GM23338 (cell line): Measurements from ENCODE around the gene ANKRD63. TPM values are rescaled to one million over a fixed set of nuclear protein-coding genes. Genes with fewer than 3 reads are reported as not detected.
A peak's percentile ranks its signal among the peaks of the same experiment; 100 is the strongest.

Experiments
- ATAC-seq: fragments of 200-7000 bp; cut with Tn5 transposase; 3 replicates; pipeline ENCODE4 v1.9.1; 2020
- DNase-seq: peaks from one replicate; pipeline ENCODE4 v3.0.0-alpha.2; 2015; ENCODE audit warnings: low spot score
- H2AFZ ChIP-seq: fragments of 200-600 bp; sonication (generic); 2 replicates; pipeline ENCODE4 v1.8.0; 2016; ENCODE audit warnings: antibody characterized with exemption, mild to moderate bottlenecking, moderate library complexity
- H3F3A ChIP-seq: fragments of 200-600 bp; sonication (generic); replicated peaks from 2 replicates; pipeline ENCODE4 v1.8.0; 2017; ENCODE audit warnings: antibody characterized with exemption, mixed run types, low read depth
- H3K27ac ChIP-seq: fragments of 200-600 bp; sonication (generic); 2 replicates; pipeline ENCODE4 v1.6.1; 2016; ENCODE audit warnings: low read depth
- H3K27me3 ChIP-seq: fragments of 200-600 bp; sonication (generic); 2 replicates; pipeline ENCODE4 v1.8.0; 2016; ENCODE audit warnings: mild to moderate bottlenecking, mixed run types, moderate library complexity; ENCODE audit not compliant: insufficient read depth
- H3K36me3 ChIP-seq: fragments of 200-600 bp; sonication (generic); 2 replicates; pipeline ENCODE4 v1.8.0; 2016; ENCODE audit warnings: mild to moderate bottlenecking; ENCODE audit not compliant: insufficient read depth
- H3K4me1 ChIP-seq: fragments of 200-600 bp; sonication (generic); 2 replicates; pipeline ENCODE4 v1.8.0; 2016; ENCODE audit warnings: mild to moderate bottlenecking, moderate library complexity; ENCODE audit not compliant: insufficient read depth
- H3K4me2 ChIP-seq: fragments of 200-600 bp; sonication (generic); 2 replicates; pipeline ENCODE4 v1.7.1; 2017; ENCODE audit warnings: mixed run types
- H3K4me3 ChIP-seq: fragments of 200-600 bp; sonication (generic); 2 replicates; pipeline ENCODE4 v1.6.1; 2016; ENCODE audit warnings: mixed run types
- H3K79me2 ChIP-seq: fragments of 200-600 bp; sonication (generic); replicated peaks from 2 replicates; pipeline ENCODE4 v1.8.0; 2017; ENCODE audit warnings: mild to moderate bottlenecking; ENCODE audit not compliant: insufficient read depth
- H3K9me2 ChIP-seq: fragments of 200-600 bp; sonication (generic); 2 replicates; pipeline ENCODE4 v1.8.0; 2017; ENCODE audit not compliant: insufficient read depth
- H4K20me1 ChIP-seq: fragments of 200-600 bp; sonication (generic); replicated peaks from 2 replicates; pipeline ENCODE4 v1.8.0; 2017; ENCODE audit warnings: mild to moderate bottlenecking; ENCODE audit not compliant: insufficient read depth
- H3K27ac Mint-ChIP-seq: 2 replicates; pipeline ENCODE4 v1.8.0; 2020; ENCODE audit warnings: inconsistent platforms, mild to moderate bottlenecking, moderate library complexity, mixed read lengths
- H3K27me3 Mint-ChIP-seq: 3 replicates; pipeline ENCODE4 v1.8.0; 2022; ENCODE audit warnings: low read depth, mild to moderate bottlenecking, moderate library complexity, mixed read lengths, inconsistent platforms; ENCODE audit not compliant: insufficient read depth, poor library complexity
- H3K36me3 Mint-ChIP-seq: 3 replicates; pipeline ENCODE4 v1.8.0; 2021; ENCODE audit warnings: low read depth, mild to moderate bottlenecking, inconsistent platforms, moderate library complexity, mixed read lengths
- H3K4me1 Mint-ChIP-seq: 3 replicates; pipeline ENCODE4 v1.8.0; 2020; ENCODE audit warnings: mild to moderate bottlenecking, inconsistent platforms, mixed read lengths
- H3K4me3 Mint-ChIP-seq: 3 replicates; pipeline ENCODE4 v1.8.0; 2021; ENCODE audit warnings: moderate library complexity, mild to moderate bottlenecking, inconsistent platforms, mixed read lengths
- H3K9me3 Mint-ChIP-seq: 3 replicates; pipeline ENCODE4 v1.8.0; 2020; ENCODE audit warnings: moderate library complexity, mild to moderate bottlenecking, inconsistent platforms, mixed read lengths
- EZH2 ChIP-seq: fragments of 200-600 bp; sonication (generic); IDR thresholded peaks from one replicate; pipeline ENCODE4 v1.8.0; 2017; ENCODE audit warnings: antibody characterized with exemption, mild to moderate bottlenecking, low read depth; ENCODE audit not compliant: unreplicated experiment
- EZH2phosphoT487 ChIP-seq: fragments of 200-600 bp; sonication (generic); IDR thresholded peaks from one replicate; pipeline ENCODE4 v1.8.1; 2018; ENCODE audit warnings: antibody characterized with exemption; ENCODE audit not compliant: unreplicated experiment
- JUNB ChIP-seq: IDR thresholded peaks from one replicate; pipeline ENCODE4 v1.6.1; 2016; ENCODE audit warnings: antibody characterized with exemption; ENCODE audit not compliant: unreplicated experiment
- POLR2AphosphoS5 ChIP-seq: IDR thresholded peaks from 2 replicates; pipeline ENCODE4 v1.6.1; 2016; ENCODE audit warnings: antibody characterized with exemption, low read depth
- ZNF114 ChIP-seq: fragments of 250-450 bp; sonication (Bioruptor Pico); IDR thresholded peaks from 2 replicates; pipeline ENCODE4 v1.5.0; 2020; ENCODE audit warnings: mild to moderate bottlenecking, moderate library complexity
- ZNF331 ChIP-seq: fragments of 250-450 bp; sonication (Bioruptor Pico); IDR thresholded peaks from 2 replicates; pipeline ENCODE4 v1.5.0; 2020; ENCODE audit warnings: low read depth, mild to moderate bottlenecking, moderate library complexity
- ZNF462 ChIP-seq: fragments of 250-450 bp; sonication (Bioruptor Pico); IDR thresholded peaks from 2 replicates; pipeline ENCODE4 v1.5.0; 2020; ENCODE audit warnings: mild to moderate bottlenecking, moderate library complexity
- polyA plus RNA-seq: library from polyadenylated mRNA; unstranded; fragments of >200 nt; fragmentation: Nextera tagmentation; extraction: Ambion mirVana; gene quantifications from 2 replicates; pipeline ENCODE4 v1.2.1, GENCODE V29; 2016
- total RNA-seq: library from RNA; depleted of rRNA; stranded (reverse); fragments of >200 nt; shearing (Covaris generic); gene quantifications from 2 replicates; pipeline ENCODE4 v1.2.3, GENCODE V29; 2014
- TF ChIP-seq, protein P1 (sequence below): IDR thresholded peaks from one replicate; pipeline ENCODE4 v1.6.1; 2018; ENCODE audit warnings: antibody characterized with exemption; ENCODE audit not compliant: unreplicated experiment
- TF ChIP-seq, protein P2 (sequence below), 2 experiments: fragments of 200-600 bp in 1 of 2; sonication (generic) in 1 of 2; conservative IDR thresholded peaks; 2 replicates each; pipeline versions ENCODE4 v1.5.1 to v1.6.1; 2016 to 2017; ENCODE audit warnings: antibody characterized with exemption in 2 of 2, low read depth in 2 of 2, mild to moderate bottlenecking in 2 of 2, moderate library complexity in 1 of 2

Gene ANKRD63
- total and polyA plus RNA-seq, 2 experiments from 2014 or later: 0.59 TPM; not detected in 1

DNA sequence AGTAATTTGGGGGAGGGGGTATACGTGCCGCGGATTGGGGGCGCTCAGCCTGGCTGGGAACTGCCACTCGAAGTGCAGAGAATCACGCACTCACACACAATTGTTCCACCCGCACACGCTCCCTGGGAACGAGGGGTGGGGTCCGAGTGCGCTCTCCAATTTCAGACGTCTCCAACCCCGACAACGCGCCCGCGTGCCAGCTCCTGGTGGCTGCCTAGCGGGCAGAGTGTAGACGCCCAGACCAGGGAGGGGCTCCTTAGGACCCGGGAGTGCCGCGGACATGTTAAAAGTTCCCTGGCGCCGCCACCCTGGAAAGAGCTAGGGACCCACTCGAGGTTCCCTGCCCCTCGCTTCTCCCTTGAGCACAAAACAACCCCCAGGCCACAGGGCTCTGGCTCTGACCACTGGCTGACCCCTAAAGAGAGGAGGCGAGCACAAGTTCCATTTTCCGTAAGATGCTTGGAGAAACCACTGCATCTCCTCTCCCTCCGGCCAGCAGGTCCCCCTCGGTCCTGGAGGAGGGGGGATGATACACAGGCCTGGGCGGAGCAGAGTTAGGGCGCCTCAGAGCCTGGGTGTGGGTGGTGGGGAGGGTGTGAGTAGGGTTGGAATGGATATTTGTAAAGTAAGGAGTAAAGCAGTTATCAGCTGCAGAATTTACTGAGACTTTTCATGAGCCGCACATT is 894 bp upstream of the ANKRD63 start:
- H3K4me3 Mint-ChIP-seq: peak overlapping the region; percentile 65
- H3K27me3 Mint-ChIP-seq: peaks cover 66% of the 10 kb centered on the region
- Histone ChIP-seq H3K36me3 (no peaks in the 10 kb centered on the region), H3K9me2 (no peaks in the 10 kb centered on the region), H3K27ac (no peak overlapping the region), H3K4me2 (peak overlapping the region; percentile 86), H3K27me3 (peaks cover 83% of the 10 kb centered on the region), H3K79me2 (no peaks in the 10 kb centered on the region), H2AFZ (peak overlapping the region; percentile 78), H4K20me1 (no peaks in the 10 kb centered on the region), H3F3A (peaks cover 28% of the 10 kb centered on the region; the same call in 1 of the 2 replicates), H3K4me3 (peak overlapping the region; percentile 62), H3K4me1 (peaks cover 34% of the 10 kb centered on the region)
- H3K27ac Mint-ChIP-seq: no peak overlapping the region
- H3K36me3 Mint-ChIP-seq: peaks cover 2% of the 10 kb centered on the region; the same call in 1 of the 3 replicates
- H3K4me1 Mint-ChIP-seq: peaks cover 50% of the 10 kb centered on the region
- no peaks in the 10 kb centered on the region for H3K9me3 Mint-ChIP-seq
- ATAC-seq (peak; percentile 3), DNase-seq (peak; percentile 65)
- TF ChIP-seq JUNB (no peak), ZNF331 (CRISPR knock-in tag) (no peak), ZNF114 (CRISPR knock-in tag) (no peak), ZNF462 (CRISPR knock-in tag) (no peak), POLR2AphosphoS5 (no peak), EZH2phosphoT487 (peak; percentile 22), EZH2 (peak; percentile 72)
- TF ChIP-seq, protein P1, sequence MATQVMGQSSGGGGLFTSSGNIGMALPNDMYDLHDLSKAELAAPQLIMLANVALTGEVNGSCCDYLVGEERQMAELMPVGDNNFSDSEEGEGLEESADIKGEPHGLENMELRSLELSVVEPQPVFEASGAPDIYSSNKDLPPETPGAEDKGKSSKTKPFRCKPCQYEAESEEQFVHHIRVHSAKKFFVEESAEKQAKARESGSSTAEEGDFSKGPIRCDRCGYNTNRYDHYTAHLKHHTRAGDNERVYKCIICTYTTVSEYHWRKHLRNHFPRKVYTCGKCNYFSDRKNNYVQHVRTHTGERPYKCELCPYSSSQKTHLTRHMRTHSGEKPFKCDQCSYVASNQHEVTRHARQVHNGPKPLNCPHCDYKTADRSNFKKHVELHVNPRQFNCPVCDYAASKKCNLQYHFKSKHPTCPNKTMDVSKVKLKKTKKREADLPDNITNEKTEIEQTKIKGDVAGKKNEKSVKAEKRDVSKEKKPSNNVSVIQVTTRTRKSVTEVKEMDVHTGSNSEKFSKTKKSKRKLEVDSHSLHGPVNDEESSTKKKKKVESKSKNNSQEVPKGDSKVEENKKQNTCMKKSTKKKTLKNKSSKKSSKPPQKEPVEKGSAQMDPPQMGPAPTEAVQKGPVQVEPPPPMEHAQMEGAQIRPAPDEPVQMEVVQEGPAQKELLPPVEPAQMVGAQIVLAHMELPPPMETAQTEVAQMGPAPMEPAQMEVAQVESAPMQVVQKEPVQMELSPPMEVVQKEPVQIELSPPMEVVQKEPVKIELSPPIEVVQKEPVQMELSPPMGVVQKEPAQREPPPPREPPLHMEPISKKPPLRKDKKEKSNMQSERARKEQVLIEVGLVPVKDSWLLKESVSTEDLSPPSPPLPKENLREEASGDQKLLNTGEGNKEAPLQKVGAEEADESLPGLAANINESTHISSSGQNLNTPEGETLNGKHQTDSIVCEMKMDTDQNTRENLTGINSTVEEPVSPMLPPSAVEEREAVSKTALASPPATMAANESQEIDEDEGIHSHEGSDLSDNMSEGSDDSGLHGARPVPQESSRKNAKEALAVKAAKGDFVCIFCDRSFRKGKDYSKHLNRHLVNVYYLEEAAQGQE: no peak
- TF ChIP-seq, protein P2, sequence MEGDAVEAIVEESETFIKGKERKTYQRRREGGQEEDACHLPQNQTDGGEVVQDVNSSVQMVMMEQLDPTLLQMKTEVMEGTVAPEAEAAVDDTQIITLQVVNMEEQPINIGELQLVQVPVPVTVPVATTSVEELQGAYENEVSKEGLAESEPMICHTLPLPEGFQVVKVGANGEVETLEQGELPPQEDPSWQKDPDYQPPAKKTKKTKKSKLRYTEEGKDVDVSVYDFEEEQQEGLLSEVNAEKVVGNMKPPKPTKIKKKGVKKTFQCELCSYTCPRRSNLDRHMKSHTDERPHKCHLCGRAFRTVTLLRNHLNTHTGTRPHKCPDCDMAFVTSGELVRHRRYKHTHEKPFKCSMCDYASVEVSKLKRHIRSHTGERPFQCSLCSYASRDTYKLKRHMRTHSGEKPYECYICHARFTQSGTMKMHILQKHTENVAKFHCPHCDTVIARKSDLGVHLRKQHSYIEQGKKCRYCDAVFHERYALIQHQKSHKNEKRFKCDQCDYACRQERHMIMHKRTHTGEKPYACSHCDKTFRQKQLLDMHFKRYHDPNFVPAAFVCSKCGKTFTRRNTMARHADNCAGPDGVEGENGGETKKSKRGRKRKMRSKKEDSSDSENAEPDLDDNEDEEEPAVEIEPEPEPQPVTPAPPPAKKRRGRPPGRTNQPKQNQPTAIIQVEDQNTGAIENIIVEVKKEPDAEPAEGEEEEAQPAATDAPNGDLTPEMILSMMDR (conservative IDR thresholded peaks at IDR 0.05; ENCODE audit: low read depth in 2 of 2): no peak
